Peyer's patch (tissue), 4 donors: Measurements from ENCODE around the gene OTOS. TPM values are rescaled to one million over a fixed set of nuclear protein-coding genes. Genes with fewer than 3 reads are reported as not detected.

Experiments used
- DNase-seq, 3 donors: peaks; one replicate each; pipeline ENCODE4 v3.0.0-alpha.2; 2017 to 2019
- H3K27ac ChIP-seq, 4 donors: fragments of 200-600 bp; sonication (generic); one replicate each; pipeline ENCODE4 v1.5.1; 2016 to 2019
- H3K27me3 ChIP-seq, 2 donors: fragments of 200-600 bp; sonication (generic); one replicate each; pipeline ENCODE4 v1.5.1; 2019
- H3K36me3 ChIP-seq, 3 donors: fragments of 200-600 bp; sonication (generic); one replicate each; pipeline ENCODE4 v1.5.1; 2016 to 2019
- H3K4me1 ChIP-seq, 4 donors: fragments of 200-600 bp; sonication (generic); one replicate each; pipeline ENCODE4 v1.5.1; 2016 to 2019
- H3K4me3 ChIP-seq, 4 donors: fragments of 200-600 bp; sonication (generic); 1 replicate in 3 of 4; 2 replicates in 1 of 4; pipeline ENCODE4 v1.5.1; 2016 to 2019; ENCODE audit warnings: mild to moderate bottlenecking in 1 of 4
- H3K9me3 ChIP-seq, 4 donors: fragments of 200-600 bp; sonication (generic); one replicate each; pipeline ENCODE4 v1.5.1; 2016 to 2019; ENCODE audit warnings: mild to moderate bottlenecking in 1 of 4
- POLR2A ChIP-seq, 2 donors: fragments of 450-650 bp; IDR thresholded peaks; one replicate each; pipeline ENCODE4 v1.5.1; 2017; ENCODE audit warnings: antibody characterized with exemption in 2 of 2, mild to moderate bottlenecking in 2 of 2, moderate library complexity in 2 of 2
- total RNA-seq, 4 donors: library from RNA; depleted of rRNA; stranded (reverse); fragments of >200 nt; gene quantifications; one replicate each; pipeline ENCODE4 v1.1.0, GENCODE V29; 2016
- TF ChIP-seq, protein P1 (sequence below), 6 experiments: fragments of 450-650 bp in 4 of 6; fragments of 200-600 bp in 2 of 6; sonication (generic) in 1 of 6; IDR thresholded peaks; one replicate each; pipeline ENCODE4 v1.5.1; 2017 to 2019; ENCODE audit warnings: antibody characterized with exemption in 6 of 6, mild to moderate bottlenecking in 3 of 6, moderate library complexity in 1 of 6

Gene OTOS
- total RNA-seq, 4 donors from 2014 or later = not detected

DNA sequence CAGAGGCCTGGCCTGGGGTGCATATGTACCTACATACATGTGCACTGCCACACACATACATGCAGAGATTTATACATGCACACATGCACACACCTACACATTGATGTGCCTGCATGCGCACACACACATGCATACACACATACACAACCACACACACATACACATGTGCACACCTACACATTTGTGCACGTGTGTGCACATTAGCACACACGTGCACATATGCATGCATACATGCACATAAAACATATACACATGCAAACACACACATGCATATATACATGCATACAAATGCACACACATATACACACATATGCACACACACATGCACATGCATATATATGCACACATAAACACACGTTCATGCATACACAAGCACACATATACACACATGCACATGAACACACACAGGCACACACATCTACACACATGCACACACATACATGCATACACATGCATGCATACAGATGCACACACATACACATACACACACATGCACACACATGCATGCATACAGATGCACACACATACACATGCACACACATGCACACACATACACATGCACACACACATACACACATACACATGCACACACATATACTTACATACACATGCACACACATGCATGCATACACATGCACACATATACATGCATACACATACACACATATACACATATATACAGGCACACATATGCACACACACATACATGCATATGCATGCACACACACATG lies 23.6 kb upstream of the OTOS start:
- Histone ChIP-seq H3K36me3 (no peaks in the 10 kb centered on the region), H3K27ac (no peak overlapping the region), H3K9me3 (no peaks in the 10 kb centered on the region), H3K27me3 (no peaks in the 10 kb centered on the region), H3K4me3 (no peak overlapping the region), H3K4me1 (no peaks in the 10 kb centered on the region)
- no peak for DNase-seq
- TF ChIP-seq POLR2A (IDR thresholded peaks at IDR 0.05) = no peak
- TF ChIP-seq, protein P1, sequence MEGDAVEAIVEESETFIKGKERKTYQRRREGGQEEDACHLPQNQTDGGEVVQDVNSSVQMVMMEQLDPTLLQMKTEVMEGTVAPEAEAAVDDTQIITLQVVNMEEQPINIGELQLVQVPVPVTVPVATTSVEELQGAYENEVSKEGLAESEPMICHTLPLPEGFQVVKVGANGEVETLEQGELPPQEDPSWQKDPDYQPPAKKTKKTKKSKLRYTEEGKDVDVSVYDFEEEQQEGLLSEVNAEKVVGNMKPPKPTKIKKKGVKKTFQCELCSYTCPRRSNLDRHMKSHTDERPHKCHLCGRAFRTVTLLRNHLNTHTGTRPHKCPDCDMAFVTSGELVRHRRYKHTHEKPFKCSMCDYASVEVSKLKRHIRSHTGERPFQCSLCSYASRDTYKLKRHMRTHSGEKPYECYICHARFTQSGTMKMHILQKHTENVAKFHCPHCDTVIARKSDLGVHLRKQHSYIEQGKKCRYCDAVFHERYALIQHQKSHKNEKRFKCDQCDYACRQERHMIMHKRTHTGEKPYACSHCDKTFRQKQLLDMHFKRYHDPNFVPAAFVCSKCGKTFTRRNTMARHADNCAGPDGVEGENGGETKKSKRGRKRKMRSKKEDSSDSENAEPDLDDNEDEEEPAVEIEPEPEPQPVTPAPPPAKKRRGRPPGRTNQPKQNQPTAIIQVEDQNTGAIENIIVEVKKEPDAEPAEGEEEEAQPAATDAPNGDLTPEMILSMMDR (IDR thresholded peaks at IDR 0.05) = no peak

DNA sequence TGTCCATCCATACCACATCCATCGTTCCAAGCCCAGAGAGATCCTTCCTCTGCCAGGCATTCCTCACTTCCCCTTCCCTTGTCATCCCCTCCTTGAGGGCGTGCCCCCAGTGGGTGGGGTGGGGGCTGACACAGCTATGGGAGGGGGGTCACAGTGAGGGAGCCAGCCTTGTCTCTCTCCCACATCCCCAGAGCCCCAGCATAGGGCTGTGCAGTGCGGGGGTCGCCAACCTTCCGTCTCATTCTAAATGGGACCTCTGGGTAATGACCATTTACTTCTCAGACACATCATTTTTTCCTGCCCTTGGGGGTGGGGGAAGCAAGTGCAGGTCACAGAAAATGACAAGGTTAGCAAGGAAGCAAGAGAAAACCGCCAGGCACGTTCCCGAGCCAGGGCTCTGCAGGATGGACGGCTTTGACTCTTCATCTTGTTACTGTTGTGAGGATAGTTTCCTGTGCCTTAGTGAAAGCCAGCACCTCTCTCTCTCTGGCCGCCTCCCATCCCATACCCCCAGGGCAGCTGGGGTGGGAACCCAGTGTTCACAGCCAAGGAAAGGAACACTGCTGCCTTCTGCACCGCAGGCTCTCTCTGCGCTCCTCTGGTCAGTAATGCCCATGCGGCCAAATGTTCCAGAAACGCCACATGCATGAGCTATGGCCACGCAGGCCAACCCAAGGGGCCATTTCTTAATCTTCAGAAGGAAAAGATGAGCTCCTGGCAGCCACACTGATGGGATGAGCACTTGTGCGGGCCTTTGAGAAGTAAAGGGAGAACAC lies 22.7 kb upstream of the OTOS start:
- DNase-seq = peak in 1 of 3 donors; percentile 27
- Histone ChIP-seq H3K4me3 (no peak overlapping the region), H3K9me3 (no peaks in the 10 kb centered on the region), H3K27me3 (no peaks in the 10 kb centered on the region), H3K36me3 (no peaks in the 10 kb centered on the region), H3K27ac (no peak overlapping the region), H3K4me1 (no peaks in the 10 kb centered on the region)
- TF ChIP-seq, protein P1 (IDR thresholded peaks at IDR 0.05) = no peak
- TF ChIP-seq POLR2A (IDR thresholded peaks at IDR 0.05) = no peak

DNA sequence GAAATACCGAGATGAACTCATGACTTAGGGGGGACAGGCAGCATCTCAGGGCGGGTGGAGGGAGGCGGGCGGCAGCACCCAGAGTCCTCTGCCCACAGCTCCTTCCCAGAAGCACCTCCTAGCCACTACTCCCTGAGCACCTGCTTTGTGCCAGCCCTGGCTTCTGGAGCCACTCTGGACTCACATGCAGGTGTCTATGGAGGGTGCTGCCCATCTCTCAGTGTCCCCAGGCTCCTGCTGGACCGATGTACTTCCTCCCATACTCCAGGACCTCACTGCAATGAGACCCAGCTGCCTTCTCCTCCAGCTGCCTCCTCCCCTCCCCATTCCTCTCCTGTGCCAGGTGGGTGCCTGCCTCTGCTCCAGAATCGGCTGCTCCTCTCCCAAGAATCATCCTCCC lies 22.1 kb upstream of the OTOS start:
- Histone ChIP-seq H3K9me3 (no peaks in the 10 kb centered on the region), H3K4me3 (no peak overlapping the region), H3K4me1 (no peaks in the 10 kb centered on the region), H3K27ac (no peak overlapping the region), H3K36me3 (no peaks in the 10 kb centered on the region), H3K27me3 (no peaks in the 10 kb centered on the region)
- DNase-seq = peak in 1 of 3 donors; percentile 26
- TF ChIP-seq POLR2A (IDR thresholded peaks at IDR 0.05) = no peak
- TF ChIP-seq, protein P1 (IDR thresholded peaks at IDR 0.05) = no peak

DNA sequence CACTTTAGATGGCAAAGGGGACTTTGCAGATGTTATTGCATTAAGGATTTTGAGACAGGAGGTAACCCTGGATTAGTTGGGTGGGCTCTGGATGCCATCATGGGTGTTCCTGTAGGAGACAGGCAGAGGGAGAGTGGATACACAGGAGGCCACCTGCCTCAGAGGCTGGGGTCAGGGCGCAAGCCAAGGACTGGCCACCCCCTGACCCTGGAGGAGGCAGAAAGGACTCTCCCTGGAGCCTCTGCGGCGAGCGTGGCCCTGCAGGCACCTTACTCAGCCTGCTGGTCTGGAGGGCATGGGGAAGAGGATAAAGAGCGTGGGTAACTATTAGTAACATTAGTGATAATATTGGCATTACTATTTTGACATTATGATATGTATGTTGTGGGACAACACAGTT lies 21.6 kb upstream of the OTOS start:
- H3K4me3 ChIP-seq = no peak overlapping the region
- no peaks in the 10 kb centered on the region for H3K4me1 ChIP-seq
- no peak overlapping the region for H3K27ac ChIP-seq
- TF ChIP-seq, protein P1 (IDR thresholded peaks at IDR 0.05) = no peak
- TF ChIP-seq POLR2A (IDR thresholded peaks at IDR 0.05) = no peak
- no peaks in the 10 kb centered on the region for H3K9me3 ChIP-seq
- no peaks in the 10 kb centered on the region for H3K27me3 ChIP-seq
- no peak for DNase-seq
- H3K36me3 ChIP-seq = no peaks in the 10 kb centered on the region

DNA sequence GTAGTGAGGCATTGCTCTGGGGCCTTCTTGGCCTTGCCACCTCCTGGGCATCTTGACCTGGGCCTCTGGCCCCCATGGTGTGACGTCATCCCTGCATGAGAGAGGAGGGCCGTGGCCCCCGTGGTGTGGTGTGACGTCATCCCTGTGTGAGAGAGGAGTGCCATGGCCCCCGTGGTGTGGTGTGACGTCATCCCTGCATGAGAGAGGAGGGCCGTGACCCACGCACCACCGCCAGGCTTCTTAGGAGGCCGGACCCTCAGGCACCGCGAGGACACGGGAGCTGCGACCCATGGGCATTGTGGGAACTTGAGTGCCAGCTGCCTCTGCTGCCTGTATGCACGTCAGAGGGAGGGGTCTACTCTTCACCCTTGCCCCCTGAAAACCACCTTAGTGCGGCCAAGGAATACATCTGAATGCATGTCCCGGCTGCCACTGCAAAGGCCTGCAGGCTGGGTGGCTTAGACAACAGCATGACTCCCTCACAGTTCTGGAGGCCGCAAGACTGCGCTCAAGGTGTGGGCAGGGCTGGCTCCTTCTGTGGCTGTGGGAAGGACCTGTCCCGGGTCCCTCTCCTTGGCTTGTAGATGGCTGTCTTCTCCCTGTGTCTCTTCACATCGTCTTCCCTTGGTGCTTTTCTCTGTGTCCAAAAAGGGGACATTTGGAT lies 20.8 kb upstream of the OTOS start:
- no peaks in the 10 kb centered on the region for H3K36me3 ChIP-seq
- TF ChIP-seq, protein P1 (IDR thresholded peaks at IDR 0.05) = no peak
- TF ChIP-seq POLR2A (IDR thresholded peaks at IDR 0.05) = no peak
- H3K9me3 ChIP-seq = no peaks in the 10 kb centered on the region
- no peaks in the 10 kb centered on the region for H3K4me1 ChIP-seq
- H3K27me3 ChIP-seq = no peaks in the 10 kb centered on the region
- H3K4me3 ChIP-seq = no peak overlapping the region
- peak in 1 of 3 donors; percentile 29 for DNase-seq
- no peak overlapping the region for H3K27ac ChIP-seq
